HG03025 (cell line): ENCODE measurements around the gene TCF12.

ENCODE experiments used
- ATAC-seq: cut with Tn5 transposase; IDR thresholded peaks from one replicate; pipeline ENCODE4 v1.9.1; 2021; ENCODE audit warnings: mild to moderate bottlenecking, moderate library complexity; ENCODE audit not compliant: unreplicated experiment, low FRiP score

Gene TCF12

DNA sequence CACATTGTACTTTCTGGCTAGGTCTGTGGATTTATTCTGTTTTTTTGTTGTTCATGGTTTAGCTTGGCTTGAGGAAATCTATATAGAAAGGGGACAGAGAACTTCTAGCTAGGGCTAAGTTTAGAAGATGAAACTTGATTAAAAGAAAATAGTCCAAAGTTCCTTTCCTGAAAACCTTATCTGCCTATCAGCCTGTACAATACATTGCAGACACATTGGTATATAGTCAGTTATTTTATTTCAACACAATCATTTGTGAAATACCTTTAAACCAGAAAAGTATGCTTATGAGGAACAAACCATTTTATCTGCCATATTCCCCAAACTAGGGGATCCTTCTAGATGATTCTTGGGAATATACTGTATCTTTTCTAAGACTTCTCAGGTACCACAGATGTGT, 310.6 kb downstream of the TCF12 start:
- ATAC-seq = no peak

DNA sequence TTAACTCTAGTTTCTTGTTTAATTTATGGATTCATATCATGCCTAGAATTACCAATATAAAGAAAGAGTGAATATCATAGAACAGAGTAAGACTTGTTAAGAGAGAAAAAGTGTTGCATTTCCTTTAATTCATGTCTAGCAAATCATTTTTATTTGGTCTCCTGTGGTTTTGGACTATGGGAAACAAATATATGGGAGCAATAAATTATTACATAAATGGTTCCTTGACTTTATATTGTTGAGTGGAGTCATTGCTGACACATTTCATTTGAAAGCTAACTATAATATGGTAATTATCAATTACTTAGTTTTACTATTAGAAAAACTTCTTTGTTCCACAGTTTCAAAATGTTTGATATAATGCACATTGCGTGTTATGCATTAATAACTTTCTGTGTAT, 313.1 kb downstream of the TCF12 start:
- no peak for ATAC-seq

DNA sequence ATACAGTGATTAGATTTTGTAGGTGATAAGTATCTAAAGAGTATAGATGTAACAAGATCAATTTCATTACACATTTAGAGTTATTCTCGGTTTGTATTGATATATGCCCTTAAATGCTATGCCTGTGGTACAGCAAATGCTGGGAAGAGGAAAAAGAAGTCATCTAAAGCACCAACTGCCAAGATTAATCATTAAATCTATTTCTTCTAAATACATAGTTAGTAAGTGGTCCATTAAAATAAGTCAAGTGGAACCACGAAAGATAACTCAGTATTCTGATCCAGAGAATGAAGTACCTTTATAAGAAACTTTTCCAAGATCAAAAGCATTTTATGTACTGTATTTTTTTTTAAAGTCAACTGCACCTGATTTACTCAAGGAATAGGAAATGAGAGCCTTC, 315.7 kb downstream of the TCF12 start:
- ATAC-seq = no peak

DNA sequence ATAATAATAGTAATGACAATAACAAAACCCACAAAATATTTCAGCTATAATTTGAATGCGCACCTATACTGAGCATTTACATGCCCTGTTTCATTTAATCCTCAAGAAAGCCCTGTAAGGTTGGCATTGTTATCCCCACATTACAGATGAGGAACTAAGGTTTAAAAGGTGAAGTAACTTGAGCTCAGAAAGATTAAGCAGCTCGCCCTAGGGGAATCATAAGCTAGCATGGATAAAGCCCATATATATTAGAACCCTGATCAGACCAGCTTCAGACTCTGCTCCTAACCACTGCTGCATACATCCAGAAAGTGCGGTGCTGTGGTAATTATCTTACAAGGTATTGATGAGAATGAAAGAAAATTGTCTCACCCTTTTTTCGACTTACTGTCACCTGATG, 316.7 kb downstream of the TCF12 start:
- ATAC-seq = no peak

DNA sequence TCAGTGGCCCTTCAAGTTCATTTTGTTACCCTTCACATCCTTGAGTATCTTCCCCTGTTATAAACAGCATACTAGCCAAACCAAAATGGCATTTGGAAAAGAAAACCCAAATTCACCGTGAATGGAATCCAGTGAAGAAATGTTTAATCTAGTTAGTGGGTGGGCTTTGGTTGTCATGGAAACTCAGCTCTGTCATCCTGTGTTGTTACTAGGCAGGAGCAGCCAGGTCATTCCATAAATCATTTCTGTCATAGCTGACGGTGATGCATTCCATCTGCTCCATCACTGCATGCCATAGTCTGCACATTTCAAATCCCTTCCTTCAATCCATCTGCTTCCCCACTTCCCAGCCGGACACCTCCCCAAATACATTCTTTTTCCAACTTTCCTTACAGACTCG, 317.4 kb downstream of the TCF12 start:
- ATAC-seq = no peak

DNA sequence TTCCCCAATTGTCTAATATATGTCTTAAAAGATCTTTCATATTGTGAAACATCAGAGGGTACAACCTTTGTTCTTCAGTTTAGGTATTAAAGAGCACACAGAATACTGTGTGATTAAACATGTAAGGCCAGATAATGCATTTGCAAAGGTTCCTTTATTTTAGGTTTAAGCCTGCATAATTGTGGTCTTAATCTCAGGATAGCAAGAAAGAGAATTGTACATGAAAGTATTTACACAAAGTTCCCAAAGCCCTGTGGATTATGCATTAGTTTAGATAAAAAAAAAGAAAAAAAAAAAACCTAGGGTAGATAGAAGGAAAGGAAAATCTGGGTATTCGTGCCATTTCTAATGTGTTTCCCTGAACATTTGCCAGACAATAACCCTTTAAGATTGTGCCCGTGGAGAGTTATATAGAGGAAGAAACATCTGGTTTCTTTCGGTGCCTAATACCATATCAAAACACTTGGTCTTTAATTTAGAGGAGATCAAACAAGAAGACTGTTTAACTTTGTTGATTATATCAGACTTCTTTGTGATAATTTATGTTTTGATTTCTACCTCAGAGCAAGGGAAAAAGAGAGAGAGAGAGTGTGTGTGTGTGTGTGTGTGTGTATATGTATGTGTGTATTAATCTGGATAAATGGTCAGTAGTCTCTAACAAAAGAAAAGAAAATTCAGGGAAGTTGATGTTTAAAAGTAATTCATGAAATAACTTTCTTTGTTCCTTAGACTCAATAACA, 318.3 kb downstream of the TCF12 start:
- ATAC-seq = no peak

DNA sequence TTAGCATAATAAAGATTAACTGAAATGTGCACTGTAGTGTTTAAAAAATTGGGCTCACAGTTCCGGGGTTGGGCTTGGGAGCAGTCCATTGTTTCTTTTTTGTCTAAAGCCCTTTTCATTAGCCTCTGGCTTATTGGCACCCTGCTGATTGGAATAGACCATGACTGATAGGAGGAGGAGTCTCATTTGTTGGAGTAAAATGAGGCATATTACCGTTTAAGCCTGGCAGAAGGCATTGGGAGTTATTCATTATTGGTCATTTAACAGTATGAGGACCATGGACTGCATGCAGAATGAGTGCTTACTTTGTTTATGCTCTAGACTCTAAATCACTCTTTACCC, 318.8 kb downstream of the TCF12 start:
- ATAC-seq = no peak

DNA sequence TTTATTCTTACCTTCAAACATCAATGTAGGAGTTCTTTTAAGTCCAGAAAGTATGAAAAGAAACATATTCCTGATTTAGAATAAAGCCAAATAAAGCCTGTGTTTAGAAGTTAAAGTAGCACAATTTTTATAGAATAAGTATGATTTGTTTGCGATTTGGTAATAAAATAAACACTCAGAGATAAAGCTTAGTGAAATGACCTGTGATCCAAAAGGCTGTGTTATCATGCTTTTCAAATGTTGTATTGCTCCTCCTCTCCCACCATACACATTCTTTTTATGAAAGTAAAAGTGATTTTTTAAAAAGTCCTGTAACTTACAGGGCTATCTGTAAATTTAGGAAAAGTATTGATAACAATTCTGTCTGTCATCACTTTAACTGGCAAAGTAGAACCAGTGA, 319.2 kb downstream of the TCF12 start:
- no peak for ATAC-seq

DNA sequence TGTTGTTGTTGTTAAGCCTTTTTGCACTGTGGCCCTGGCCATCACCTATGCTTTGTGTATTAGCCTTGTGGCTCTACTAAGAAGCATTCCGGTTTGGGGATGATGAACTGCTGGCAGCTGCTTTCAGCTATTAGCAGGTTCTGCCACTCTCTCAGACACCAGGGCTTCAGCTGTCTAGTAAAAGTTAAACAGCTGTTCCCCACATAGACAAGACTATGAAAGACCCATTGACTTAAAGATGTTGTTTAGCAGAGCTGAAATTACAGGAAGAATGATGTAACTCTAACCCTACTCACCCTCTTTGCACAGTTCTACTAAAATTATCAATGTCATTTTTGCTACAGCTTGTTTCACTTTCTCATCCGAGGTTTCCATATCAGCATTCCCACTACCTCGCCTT, 326.7 kb downstream of the TCF12 start:
- ATAC-seq = no peak

DNA sequence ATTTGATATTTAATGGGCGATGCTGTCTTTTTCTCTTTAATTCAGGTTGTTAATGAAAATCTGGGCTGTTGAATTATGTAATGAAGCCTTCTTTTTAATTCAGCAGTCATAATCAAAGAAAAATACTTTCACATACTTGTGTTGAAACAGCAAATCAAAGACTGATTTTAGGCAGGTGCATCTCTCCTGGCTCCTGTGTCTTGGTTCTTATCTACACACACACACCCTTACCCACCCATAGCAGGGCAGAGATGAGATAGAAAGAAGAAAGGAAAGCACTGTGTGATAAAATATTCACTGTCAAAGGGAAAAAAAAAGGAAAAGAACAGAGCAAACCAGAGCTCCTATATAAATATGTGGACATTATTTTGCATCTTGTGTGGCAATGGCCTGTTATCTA, 327.3 kb downstream of the TCF12 start:
- ATAC-seq = no peak

DNA sequence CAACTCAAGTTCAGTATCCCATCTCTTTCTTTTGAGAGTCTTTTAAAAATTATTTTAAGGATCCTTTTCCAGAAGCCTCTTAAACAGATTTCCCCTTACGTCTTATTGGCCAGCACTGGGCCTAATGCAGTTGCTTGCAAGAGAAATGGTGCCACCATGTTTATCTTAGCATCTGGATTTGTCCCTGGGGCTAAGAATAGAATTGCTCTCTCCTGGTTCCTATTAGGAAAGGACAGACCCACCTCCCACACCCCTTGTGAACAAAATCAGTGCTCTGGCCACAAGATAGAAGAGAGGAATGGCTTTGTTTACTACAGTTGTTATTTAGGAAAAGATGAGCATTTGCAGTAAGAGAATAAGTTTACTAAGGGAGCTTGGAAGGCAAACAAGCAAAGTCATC, 329.6 kb downstream of the TCF12 start:
- ATAC-seq = no peak

DNA sequence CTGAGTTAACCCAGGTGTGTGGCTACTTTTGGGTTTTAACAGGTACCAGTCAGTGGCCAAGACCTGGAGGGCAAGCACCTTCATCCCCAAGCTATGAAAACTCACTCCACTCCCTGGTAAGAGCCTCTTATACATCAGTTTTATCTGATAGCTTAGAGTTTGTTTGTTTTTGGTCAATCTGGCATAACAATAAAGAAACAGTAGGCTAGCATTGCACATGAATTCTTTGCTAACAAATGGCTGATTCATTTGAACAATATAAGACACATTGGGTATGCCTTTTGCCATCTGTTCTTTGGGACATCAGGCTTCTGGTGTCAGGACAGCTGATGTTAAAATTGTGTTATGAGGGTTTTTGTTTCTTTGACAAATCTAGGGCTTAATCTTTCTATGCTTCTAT, 332.9 kb downstream of the TCF12 start:
- ATAC-seq = no peak

DNA sequence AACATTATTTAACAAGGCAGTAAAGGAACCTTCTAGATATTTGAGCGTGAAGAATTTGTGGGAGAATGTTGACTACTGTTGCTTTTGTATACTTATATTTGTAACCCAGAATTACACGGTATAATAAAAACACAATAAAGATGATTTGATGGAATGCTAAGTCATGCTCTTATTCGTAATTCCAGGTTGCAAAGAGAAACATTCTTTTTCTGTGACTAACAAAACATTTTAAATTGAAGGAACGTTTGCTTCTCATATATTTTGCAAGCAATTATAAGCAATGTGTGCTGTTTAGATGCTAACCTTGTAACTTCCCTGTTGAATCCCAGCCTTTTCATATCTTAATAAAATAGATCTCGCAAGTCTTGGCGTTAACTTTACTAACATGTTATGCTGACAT, 333.5 kb downstream of the TCF12 start:
- ATAC-seq = no peak

DNA sequence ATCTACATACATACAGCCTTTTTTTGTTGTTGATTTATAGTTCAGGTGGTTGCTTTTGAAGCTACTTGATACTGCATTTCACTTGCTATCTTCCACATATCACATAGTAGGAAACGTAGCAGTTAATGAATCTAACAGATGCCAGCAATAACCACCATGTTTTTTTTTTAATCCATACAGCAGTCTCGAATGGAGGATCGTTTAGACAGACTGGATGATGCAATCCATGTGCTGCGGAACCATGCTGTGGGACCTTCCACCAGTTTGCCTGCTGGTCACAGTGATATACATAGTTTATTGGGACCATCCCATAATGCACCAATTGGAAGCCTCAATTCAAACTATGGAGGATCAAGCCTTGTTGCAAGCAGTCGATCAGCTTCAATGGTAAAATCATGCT, 334.6 kb downstream of the TCF12 start:
- no peak for ATAC-seq

DNA sequence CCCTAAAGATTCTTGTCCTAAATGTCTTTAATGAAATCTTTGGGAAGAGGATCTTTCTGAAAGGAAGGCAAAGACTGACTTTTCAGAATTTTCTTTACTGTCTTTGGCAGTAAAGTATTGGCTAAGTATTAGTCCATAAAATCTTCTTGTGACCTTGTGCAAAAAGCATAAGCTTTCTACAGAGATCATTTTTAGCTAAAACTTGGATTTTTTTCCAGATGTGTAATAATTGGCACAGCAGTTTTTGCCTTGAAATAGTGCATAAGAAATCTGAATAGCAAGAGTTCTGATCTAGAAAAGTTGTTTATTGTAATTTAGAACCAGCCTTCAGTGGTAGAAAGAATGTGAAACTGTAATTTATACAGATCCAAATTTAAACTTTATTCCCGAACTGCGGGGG, 335.1 kb downstream of the TCF12 start:
- no peak for ATAC-seq

DNA sequence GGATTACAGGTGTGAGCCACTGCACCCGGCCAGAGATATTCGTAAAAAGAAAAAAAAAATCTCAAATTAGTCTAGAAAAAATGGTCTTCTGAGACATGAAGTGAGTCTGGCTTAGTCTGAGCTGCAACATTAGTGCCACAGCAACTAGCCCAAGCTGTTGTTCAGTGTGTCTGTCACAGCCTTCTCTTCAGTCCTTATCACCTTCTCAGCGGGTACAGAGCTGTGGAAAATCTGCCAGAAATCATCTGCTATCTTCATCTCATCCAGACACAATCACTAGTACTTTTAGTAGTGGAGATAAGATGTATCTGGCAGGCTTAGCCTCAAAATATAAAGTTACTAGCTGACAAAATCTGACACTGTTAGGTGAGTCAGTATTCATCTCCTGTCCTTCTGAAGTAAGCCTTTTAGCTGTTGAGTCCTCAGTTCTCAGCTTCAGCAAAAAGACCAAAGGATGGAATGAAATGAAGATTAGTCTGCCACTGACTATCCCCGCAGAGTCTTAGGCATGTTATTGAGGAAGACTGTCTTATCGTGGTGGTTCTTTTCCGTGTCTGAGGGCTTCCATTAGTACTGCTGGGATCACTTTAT, 337.4 kb downstream of the TCF12 start:
- no peak for ATAC-seq

DNA sequence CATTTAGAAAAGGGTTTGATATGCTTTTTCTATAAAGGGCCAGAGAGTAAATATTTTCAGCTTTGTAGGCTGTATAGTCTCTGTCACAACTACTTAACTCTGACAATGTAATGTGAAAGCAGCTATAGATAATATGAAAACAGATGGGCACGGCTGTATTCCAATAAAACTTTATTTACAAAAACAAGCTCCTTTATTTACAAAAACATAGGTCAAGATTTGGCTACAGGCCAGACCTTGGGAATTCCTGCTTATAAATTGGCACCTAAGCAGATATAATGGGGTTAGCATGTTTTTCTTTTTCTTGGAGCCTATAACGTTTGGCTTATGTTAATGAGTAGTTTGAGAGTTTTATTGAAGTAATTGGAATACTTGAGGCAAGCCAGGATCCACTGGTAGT, 338.5 kb downstream of the TCF12 start:
- ATAC-seq = no peak

DNA sequence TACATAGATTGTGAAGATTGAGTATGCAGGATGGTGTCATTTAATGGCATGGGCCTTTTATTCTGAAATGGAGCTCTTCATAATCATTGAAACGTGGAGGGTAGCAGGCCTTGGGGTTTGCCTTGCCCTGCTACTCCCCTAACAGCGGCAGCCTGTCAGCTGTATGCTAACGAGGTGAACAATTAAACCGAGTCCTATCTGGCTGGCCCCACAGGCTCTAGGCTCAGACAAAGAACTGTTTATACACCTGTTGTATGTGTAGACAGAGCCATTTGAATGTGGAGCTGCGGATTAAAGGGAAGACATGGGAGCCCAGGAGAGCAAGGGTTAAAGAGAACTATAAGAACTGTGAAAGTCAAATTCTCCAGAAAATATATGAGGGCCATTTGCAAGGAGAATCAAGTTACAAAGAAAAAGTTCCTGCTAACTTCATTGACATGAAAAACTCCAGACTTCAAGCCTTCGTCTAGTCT, 341.2 kb downstream of the TCF12 start:
- no peak for ATAC-seq

DNA sequence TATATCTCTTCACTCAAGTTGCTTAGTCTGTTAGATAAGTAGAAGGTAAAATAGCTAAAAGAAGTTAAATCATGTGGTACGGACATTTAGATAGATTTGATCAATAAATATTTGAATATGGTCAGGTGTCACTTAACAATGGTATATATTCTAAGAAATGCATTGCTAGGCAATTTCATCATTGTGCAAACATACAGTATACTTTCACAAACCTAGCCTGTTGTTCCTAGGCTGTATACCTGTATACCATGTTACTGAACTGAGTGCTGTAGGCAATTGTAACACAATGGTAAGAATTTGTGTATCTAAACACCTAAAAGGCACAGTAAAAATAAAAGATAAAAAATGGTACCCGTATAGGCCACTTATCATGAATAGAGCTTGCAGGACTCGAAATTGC, 345.1 kb downstream of the TCF12 start:
- no peak for ATAC-seq

DNA sequence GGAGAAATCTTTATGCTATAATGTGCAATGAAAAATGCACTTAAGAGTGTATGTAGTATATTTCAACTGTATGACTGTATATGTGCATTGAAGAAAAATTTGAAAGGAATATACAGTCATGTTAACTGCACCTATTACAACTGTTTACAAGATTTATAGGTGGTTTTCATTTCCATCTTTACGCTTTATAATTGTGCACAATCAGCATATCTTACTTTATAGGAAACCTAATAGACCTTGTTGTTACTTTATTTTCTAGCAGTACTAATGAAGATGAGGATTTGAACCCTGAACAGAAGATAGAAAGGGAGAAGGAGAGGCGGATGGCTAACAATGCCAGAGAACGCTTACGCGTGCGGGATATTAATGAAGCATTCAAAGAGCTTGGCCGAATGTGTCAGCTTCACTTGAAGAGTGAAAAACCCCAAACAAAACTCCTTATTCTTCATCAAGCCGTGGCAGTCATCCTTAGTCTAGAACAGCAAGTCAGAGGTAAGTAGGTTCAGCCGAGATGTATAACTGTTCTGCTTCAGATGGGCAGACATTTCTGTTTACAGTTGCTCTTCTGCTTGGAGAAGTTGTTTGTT, 354.4 kb downstream of the TCF12 start:
- ATAC-seq = no peak

DNA sequence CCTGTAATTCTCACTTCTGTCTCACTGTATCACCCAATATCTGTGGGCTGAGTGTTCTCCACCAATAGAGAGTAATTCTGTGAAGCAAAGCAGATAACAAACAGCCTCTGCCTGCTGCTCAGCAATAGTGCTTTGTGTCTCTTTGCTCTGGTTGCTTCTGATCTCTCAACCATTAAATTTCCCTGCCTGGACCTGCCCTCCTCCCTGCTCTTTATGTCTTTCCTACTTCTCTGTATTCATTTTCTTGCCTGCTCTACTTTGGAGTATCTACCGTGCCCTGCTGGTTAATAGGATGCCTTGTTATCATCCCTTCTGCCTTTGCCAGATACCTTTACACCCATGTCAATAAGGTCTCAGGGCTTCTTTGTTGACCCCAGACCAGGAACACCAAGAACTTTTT, 355.0 kb downstream of the TCF12 start:
- no peak for ATAC-seq

DNA sequence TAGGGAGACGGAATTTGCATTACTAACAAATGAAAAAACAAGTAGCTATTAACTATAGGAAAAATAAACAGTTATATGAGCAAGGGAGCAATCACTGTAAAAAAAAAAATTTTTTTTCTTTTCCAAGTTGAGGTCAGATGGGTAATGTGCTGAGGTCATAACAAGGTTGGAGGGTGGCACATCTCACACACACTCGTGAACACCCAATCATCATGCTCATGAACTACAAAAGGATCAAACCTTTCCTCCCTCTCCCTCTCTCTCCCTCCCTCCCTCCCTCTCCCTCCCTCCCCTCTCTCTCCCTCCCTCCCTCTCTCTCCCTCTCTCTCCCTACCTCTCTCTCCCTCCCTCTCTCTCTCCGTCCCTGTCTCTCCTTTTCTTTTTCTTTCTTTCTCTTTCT, 360.0 kb downstream of the TCF12 start:
- ATAC-seq = no peak
